Stimulated activated CD4-positive, alpha-beta T cell treated with anti-CD3 and anti-CD28 coated beads, Interleukin-12 subunit alpha, Interleukin-12 subunit beta, amount 100 ng/mL, for 24 hours (primary cell): ENCODE results near the gene BEST2.
A peak's percentile ranks its signal among the peaks of the same experiment; 100 is the strongest.
"Not testable (repeated sequence)": the region's sequence is repeated elsewhere in the genome, so short reads cannot be mapped to it uniquely, and the experiment has no call there.

Experiments
- DNase-seq, 2 experiments: peaks; one replicate each; pipeline ENCODE4 v3.0.0-alpha.2; 2020; ENCODE audit warnings: low read depth in 2 of 2

The BEST2 gene

GRCh38 chr19:12786952-12787351 is 35.4 kb downstream of the BEST2 start:
- DNase-seq: no peak

GRCh38 chr19:12787458-12787857 is 35.9 kb downstream of the BEST2 start:
- DNase-seq: no peak

- DNase-seq: no peak
Observed at GRCh38 chr19:12788042-12788681, 36.6 kb downstream of the BEST2 start.

- DNase-seq: peak in 1 of 2 experiments; percentile 40
Observed at GRCh38 chr19:12788682-12789097, 37.1 kb downstream of the BEST2 start.

- no peak for DNase-seq
Observed at GRCh38 chr19:12789098-12789903, 37.7 kb downstream of the BEST2 start.

GRCh38 chr19:12789904-12790619 is 38.5 kb downstream of the BEST2 start:
- DNase-seq: peak; percentile 73 to 92

GRCh38 chr19:12790628-12791344 is 39.2 kb downstream of the BEST2 start:
- no peak for DNase-seq

GRCh38 chr19:12791345-12792050 is 39.9 kb downstream of the BEST2 start, which contains the start of gene JUNB:
Gene JUNB, plus strand, starts transcription at chr19:12791486. Its CDS starts 286 bp downstream, at chr19:12791772.
- DNase-seq: peak; percentile 92 to 94

- DNase-seq: peak; percentile 57 to 65
Observed at GRCh38 chr19:12792051-12792852, 40.7 kb downstream of the BEST2 start.

GRCh38 chr19:12792853-12793289 is 41.3 kb downstream of the BEST2 start:
- DNase-seq: no peak

- peak; percentile 89 for DNase-seq
Observed at GRCh38 chr19:12793290-12794195, 42.0 kb downstream of the BEST2 start.

- DNase-seq: no peak
Observed at GRCh38 chr19:12794196-12794941, 42.8 kb downstream of the BEST2 start.

- no peak for DNase-seq
Observed at GRCh38 chr19:12794971-12795381, 43.4 kb downstream of the BEST2 start.

- DNase-seq: peak; percentile 60 to 69
Observed at GRCh38 chr19:12796146-12797071, 44.8 kb downstream of the BEST2 start.

- DNase-seq: no peak
Observed at GRCh38 chr19:12797141-12797587, 45.6 kb downstream of the BEST2 start.

GRCh38 chr19:12797607-12798006 is 46.0 kb downstream of the BEST2 start:
- DNase-seq: not testable (repeated sequence)
